Mucosa of descending colon (tissue), 3 donors: Measurements from ENCODE around the gene CYP19A1. TPM values are rescaled to one million over a fixed set of nuclear protein-coding genes. Genes with fewer than 3 reads are reported as not detected.

Experiments used
- ATAC-seq: fragments of 200-7000 bp; cut with Tn5 transposase; one replicate; pipeline ENCODE4 v1.9.1; 2020; ENCODE audit warnings: mild to moderate bottlenecking, moderate library complexity
- DNase-seq, 3 donors: peaks; one replicate each; pipeline ENCODE4 v3.0.0-alpha.2; 2020
- H3K36me3 ChIP-seq: fragments of 200-600 bp; one replicate; pipeline ENCODE4 v1.8.0; 2021; ENCODE audit warnings: low read depth, mild to moderate bottlenecking
- H3K4me1 ChIP-seq: fragments of 200-600 bp; one replicate; pipeline ENCODE4 v1.8.0; 2021; ENCODE audit warnings: low read depth, mild to moderate bottlenecking
- H3K4me3 ChIP-seq: fragments of 200-600 bp; one replicate; pipeline ENCODE4 v1.8.0; 2021; ENCODE audit warnings: mild to moderate bottlenecking
- H3K9me3 ChIP-seq: fragments of 200-600 bp; one replicate; pipeline ENCODE4 v1.8.0; 2021; ENCODE audit warnings: mild to moderate bottlenecking
- intact Hi-C, 2 donors: fragments of 100-400 bp; cut with DNase I in 1 of 2; cut with micrococcal nuclease in 1 of 2; formaldehyde crosslinking; loops; one replicate each; pipeline versions ENCODE4 v1.11.0 to v1.11.1; 2022; cut with DNase I, micrococcal nuclease
- total RNA-seq, 3 donors: library from RNA; stranded (reverse); fragmentation: NEBNext Ultra II Directional in 2 of 3; extraction: Animal tissue kit (Norgen Biotek cat#: 25700) in 2 of 3; gene quantifications; one replicate each; pipeline versions ENCODE4 v1.2.1 to v1.2.4, GENCODE V29; 2021 to 2023
- TF ChIP-seq, protein P1 (sequence below): fragments of 200-600 bp; IDR thresholded peaks from one replicate; pipeline ENCODE4 v1.8.0; 2022; ENCODE audit warnings: antibody characterized with exemption, mild to moderate bottlenecking
- donor health status: DM: no; HTN: no; CAD: no; lungs with moderate emphysema.
- donor health status: DM: no; HTN: no; CAD: no.
- donor health status: DM: no; HTN: yes; CAD: no.

The CYP19A1 gene
- total RNA-seq, 3 donors from 2014 or later = 0.06 to 0.63 (median 0.23) TPM

DNA sequence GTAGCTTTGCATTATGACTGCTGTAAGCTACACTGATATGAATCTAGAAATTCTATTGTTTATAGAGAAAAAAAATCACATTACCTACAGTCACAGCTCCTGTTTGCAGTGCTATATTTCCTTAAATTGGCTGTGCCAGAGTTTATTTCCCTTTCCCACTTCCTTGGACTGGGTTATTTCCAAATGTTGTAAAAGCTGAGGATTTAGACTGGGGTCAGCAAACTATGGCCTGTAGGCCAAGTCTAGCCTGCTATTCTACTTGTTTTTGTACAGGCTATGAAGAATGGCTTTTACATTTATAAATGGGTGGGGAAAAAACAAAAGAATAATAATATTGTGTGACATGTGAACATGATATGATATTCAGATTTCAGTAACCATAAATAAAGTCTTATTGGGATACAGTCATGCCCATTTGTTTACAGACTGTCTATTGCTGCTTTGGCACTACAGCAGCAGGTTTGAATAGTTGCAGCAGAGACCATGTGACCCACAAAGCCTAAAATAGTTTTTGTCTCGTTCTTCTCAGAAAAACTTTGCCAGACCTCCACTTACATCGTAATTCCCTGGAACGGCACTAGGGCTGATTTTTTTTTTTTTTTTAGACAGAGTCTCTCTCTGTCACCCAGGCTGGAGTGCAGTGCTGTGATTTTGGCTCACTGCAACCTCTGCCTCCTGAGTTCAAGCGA is 10.9 kb upstream of the CYP19A1 start:
- H3K36me3 ChIP-seq = no peaks in the 10 kb centered on the region
- ATAC-seq (no peak), DNase-seq (no peak)
- H3K4me3 ChIP-seq = no peak overlapping the region
- no peaks in the 10 kb centered on the region for H3K9me3 ChIP-seq
- intact Hi-C loops = no loop called here
- H3K4me1 ChIP-seq = peaks cover 2% of the 10 kb centered on the region
- TF ChIP-seq, protein P1, sequence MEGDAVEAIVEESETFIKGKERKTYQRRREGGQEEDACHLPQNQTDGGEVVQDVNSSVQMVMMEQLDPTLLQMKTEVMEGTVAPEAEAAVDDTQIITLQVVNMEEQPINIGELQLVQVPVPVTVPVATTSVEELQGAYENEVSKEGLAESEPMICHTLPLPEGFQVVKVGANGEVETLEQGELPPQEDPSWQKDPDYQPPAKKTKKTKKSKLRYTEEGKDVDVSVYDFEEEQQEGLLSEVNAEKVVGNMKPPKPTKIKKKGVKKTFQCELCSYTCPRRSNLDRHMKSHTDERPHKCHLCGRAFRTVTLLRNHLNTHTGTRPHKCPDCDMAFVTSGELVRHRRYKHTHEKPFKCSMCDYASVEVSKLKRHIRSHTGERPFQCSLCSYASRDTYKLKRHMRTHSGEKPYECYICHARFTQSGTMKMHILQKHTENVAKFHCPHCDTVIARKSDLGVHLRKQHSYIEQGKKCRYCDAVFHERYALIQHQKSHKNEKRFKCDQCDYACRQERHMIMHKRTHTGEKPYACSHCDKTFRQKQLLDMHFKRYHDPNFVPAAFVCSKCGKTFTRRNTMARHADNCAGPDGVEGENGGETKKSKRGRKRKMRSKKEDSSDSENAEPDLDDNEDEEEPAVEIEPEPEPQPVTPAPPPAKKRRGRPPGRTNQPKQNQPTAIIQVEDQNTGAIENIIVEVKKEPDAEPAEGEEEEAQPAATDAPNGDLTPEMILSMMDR = no peak

DNA sequence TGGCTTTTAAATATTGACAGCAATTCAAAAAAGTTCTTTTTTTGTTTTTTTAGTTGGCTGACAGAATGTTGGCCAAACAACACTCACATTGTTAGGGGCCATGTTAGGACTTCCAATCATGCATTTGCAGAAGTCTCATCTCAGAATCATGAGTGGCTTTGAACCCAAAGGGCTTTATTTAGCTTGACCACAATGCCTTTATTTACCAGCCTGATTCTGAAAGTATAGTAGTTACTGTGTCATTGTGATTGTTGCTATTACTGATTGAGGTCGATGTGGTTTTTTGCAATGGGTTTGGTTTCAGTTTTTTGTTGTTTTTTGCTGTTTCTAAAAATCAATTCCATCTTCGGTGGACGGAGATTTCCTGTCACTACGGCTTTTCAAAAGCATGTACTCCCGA is 10.3 kb upstream of the CYP19A1 start:
- no peak for DNase-seq
- intact Hi-C loops = no loop called here
- peaks cover 2% of the 10 kb centered on the region for H3K4me1 ChIP-seq

GRCh38 chr15:51346136-51346535 is 7.7 kb upstream of the CYP19A1 start:
- no peak for DNase-seq
- TF ChIP-seq, protein P1 = no peak
- no peaks in the 10 kb centered on the region for H3K36me3 ChIP-seq
- H3K9me3 ChIP-seq = no peaks in the 10 kb centered on the region
- intact Hi-C loops = no loop called here
- ATAC-seq = no peak
- no peak overlapping the region for H3K4me3 ChIP-seq
- peaks cover 6% of the 10 kb centered on the region for H3K4me1 ChIP-seq

More for the DNA sequence above, 10.3 kb upstream of the CYP19A1 start:
- ATAC-seq = no peak
- TF ChIP-seq, protein P1 = no peak
- no peak overlapping the region for H3K4me3 ChIP-seq
- no peaks in the 10 kb centered on the region for H3K9me3 ChIP-seq
- no peaks in the 10 kb centered on the region for H3K36me3 ChIP-seq

DNA sequence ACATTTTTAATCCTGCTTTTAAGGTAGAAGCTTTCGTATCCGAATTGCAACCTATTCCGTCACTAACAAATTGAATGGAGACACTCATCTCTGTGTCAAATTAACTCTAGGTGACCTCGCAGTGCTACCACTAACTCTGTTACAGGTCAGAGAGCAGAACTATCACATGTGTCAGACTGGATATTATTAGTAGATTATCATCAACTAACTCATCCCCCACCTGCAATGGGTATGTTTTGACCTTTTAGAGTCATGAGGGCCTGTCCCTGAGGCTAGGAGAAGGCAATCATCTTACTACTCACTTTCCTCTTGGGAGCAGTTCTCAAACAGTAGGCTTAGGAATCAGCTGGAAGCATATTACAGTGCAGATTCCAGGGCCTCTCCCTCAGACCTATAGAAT is 5.1 kb upstream of the CYP19A1 start:
- ATAC-seq = no peak
- H3K4me3 ChIP-seq = no peak overlapping the region
- H3K4me1 ChIP-seq = peaks cover 5% of the 10 kb centered on the region
- TF ChIP-seq, protein P1 = no peak
- no peaks in the 10 kb centered on the region for H3K9me3 ChIP-seq
- no peaks in the 10 kb centered on the region for H3K36me3 ChIP-seq
- intact Hi-C loops = no loop called here
- DNase-seq = no peak

DNA sequence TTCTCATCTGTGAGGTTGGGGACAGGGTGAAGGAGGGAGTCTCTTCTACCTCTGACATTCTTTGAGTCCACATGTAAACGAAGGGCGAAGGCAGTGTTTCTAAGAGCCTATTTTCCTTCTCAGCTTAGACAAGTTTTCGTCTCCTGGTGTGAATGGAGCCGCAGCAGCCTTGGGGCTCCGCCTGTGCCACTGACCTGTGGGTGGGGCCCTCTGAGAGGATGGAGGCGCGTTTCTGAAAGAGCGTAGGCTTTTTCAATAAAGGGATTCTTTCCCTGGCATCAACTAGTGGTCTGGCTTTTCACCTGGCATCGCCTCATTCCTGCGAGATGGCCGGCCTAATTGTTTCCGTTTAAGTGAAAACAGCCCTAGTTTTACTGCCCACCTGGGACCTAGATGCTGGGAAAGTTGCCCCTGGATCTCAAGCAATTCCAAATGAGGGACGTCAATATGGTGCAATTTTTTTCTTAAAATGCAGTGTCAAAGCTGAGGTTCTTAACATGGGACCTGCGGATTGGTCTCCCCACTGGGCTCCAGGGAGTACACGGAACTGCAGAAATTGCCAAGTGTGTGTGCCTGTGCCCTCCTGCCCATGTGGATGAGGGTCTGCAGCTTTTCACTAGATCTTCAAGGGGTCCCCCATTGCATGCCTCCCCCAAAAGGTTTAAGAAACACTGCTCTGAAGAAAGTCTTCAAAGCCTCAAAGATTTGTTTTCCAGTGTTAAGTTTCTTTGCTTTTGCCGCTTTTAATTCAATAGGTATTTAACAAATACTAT is 4.0 kb upstream of the CYP19A1 start:
- no peaks in the 10 kb centered on the region for H3K36me3 ChIP-seq
- TF ChIP-seq, protein P1 = no peak
- ATAC-seq (peak; percentile 37), DNase-seq (peak in 1 of 3 donors; percentile 19)
- H3K4me3 ChIP-seq = no peak overlapping the region
- no peaks in the 10 kb centered on the region for H3K9me3 ChIP-seq
- peaks cover 5% of the 10 kb centered on the region for H3K4me1 ChIP-seq
- intact Hi-C loops = no loop called here
